GM19023 (cell line): Measurements from ENCODE around the gene SAMM50.

ENCODE experiments used
- ATAC-seq: cut with Tn5 transposase; IDR thresholded peaks from one replicate; pipeline ENCODE4 v1.9.1; 2021; ENCODE audit warnings: mild to moderate bottlenecking, moderate library complexity; ENCODE audit not compliant: unreplicated experiment

Gene SAMM50

DNA sequence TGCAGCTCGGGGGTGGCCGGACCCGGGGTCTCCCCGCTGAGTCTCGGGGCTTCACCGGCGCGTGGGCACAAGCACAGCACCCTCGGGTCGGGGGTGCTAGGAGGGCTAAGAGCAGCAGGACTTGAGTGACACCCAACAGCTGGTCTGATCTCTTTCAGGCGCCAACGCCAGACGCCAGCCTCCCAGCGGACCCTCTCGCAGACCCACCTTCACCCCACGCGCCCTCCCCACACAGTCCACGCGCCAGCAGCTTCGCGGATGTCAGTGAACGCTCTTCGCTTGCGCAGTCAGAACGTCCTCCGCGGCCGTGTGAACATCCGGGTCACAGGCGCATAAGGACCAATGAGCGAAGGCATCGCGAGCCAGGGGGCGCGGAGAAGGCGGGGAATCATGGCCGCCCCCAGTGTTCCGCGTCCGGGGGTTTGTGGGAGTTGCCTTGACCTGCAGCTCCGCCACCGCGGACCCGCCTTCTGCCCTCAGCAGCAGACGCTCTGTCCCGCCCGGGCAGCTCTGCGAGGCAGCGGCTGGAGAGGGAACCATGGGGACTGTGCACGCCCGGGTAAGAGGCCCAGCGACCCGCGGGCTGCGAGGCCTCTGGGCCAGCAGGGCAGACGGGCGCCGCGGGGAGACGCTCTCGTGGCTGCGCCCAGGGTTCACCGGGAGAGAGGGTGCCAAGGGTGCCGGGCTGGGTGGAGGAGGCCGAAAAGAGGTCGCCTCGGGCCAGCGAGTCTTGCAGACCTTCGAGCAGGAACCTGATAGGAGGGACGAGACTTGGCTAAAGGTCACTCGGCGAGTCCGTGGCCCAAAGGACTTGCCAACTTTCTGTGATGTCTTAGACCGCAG, at the start of gene SAMM50:
SAMM50 (plus strand) TSS at position 403 of the 843 bp plus-strand sequence; CDS start at position 539, 136 bp downstream.
- peak; percentile 94 for ATAC-seq

DNA sequence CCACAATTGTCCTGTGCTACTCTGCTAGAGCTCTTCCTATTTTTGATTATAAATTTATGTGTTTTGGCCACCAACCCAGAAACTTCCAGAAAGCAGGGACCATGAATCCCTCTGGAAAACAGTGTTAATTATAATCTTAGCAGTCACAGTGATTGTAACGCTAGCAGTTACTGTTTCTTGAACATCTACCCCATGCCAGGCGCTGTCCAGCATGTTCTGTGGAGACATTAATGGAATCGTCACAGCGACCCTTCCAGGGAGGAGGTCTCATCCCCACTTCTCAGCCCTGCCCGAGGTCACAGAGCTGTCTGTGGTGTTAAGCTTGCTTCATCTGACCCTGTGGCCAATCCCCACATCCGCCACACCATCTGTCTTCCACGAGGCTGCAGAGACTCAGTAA, 49.6 kb upstream of the SAMM50 start:
- ATAC-seq = no peak

GRCh38 chr22:43909708-43910107, 45.5 kb upstream of the SAMM50 start:
- no peak for ATAC-seq

DNA sequence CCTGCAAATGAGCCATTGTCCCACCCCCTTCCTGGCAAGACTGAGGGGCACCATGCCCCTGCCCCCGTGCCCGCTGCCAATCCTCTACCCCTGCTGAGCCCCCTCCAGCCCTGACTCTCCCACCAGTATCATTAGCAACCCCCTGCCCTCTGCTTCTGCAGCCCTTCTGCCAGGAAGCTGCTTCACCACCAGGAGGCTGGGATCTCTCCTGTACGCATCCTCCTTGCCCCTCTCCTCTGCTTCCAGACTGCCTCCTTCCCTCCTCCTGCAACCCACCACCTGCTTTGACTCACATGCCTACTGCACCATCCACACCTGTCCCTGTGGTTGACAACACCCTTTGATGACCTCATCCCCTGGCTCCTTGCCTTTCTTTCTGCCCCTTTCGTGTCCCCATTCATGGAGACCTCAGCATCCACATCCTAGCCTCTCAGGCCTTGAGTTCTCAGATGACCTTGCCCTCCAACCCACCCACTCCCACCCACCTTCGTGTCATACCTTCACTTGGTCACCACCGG, 45.0 kb upstream of the SAMM50 start:
- no peak for ATAC-seq

DNA sequence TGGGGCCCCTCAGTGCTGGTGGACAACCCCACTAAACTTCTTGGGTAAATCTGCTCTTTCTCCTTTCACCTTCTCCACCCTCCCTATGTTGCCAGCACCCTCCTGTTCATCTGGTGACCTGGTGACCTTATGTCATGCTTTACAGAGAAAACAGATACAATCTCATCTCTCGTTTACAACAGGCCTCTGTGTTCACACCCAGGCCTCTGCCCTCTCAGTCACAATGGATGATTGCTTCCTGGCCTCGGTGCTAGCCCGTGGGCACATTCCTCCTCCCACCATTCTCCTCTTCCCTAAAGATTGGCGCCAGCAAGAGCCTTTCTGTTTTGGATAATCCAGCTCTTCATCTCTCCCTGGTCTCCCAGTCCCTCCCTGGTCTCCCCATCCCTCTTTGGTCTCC, 43.9 kb upstream of the SAMM50 start:
- ATAC-seq = no peak

DNA sequence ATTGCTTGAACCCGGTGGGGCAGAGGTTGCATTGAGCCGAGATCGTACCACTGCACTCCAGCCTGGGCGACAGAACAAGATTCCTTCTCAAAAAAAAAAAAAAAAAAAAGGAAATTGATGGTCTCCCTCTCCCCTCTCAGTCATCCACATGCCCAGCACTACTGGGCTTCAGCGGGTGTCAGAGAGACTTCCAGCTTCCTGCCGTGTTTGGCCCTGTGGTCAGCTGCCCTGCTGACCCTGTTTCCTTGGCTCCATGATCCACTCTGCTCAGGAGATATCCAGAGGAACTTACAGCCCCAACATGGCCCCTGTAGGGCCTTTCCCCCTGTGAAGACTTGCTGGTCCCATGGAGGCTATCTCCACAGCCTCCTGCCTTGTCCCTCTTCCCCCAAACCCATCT, 37.7 kb upstream of the SAMM50 start:
- ATAC-seq = no peak

DNA sequence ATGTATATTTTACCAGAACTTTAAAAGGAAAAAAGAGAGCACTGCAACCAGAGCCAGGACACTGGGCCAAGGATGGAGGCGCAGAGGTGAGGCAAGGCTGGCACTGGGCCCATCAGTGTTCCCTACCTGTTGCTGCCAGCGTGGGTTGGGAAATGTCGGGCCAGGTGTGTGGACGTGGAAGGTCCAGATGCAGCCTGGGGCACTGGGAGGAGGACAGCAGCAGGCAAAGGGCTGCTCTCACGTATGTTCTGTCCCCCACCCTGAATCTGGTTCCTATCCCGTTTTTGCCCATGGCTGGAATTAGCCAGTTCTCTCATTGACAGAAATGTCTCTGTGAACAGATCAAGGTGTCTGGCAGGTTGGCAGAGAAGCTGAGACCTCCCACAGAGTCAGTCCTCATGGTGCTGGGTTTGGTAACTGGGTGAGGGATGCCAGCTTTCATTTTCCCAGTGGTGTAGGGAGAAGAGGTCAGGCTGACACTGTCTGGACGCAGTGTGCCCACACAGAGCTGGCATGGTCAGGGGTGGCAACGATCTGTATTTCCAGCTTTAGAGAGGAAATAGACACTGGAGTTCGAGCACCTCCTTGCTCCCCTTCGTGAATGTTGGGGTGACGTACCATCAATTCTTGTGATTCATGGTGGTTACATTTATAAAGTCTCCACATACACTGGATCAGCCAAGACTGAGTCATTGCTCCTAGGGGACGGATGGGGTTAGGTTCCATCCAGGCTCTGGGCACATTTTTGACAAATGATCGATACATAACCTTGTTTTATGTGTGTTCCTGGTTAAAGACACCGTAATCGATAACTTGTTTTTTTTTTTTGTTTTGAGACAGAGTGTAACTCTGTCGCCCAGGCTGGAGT, 35.9 kb upstream of the SAMM50 start:
- no peak for ATAC-seq

DNA sequence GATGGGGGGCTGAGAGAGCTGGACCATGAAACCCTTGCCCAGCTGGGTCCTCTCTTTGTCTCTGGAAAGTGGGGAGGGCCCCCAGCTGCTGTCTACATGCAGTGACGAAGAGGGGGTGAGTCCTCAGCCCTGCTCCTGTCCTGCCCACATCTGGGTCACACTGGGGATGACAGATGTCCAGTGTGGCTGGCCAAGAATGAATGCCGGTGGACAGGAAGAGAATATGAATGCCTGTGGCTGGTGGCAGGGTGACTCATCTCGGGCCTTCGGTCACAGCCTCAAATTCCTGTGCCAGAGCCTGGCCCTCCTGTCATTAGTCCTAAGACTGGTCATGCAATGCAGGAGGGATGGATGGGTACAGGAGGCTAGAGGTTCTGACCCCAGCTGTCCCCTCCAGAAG, 33.9 kb upstream of the SAMM50 start:
- ATAC-seq = no peak

GRCh38 chr22:43922123-43922522, 33.1 kb upstream of the SAMM50 start:
- ATAC-seq = no peak

GRCh38 chr22:43923191-43923590, 32.1 kb upstream of the SAMM50 start:
- no peak for ATAC-seq

DNA sequence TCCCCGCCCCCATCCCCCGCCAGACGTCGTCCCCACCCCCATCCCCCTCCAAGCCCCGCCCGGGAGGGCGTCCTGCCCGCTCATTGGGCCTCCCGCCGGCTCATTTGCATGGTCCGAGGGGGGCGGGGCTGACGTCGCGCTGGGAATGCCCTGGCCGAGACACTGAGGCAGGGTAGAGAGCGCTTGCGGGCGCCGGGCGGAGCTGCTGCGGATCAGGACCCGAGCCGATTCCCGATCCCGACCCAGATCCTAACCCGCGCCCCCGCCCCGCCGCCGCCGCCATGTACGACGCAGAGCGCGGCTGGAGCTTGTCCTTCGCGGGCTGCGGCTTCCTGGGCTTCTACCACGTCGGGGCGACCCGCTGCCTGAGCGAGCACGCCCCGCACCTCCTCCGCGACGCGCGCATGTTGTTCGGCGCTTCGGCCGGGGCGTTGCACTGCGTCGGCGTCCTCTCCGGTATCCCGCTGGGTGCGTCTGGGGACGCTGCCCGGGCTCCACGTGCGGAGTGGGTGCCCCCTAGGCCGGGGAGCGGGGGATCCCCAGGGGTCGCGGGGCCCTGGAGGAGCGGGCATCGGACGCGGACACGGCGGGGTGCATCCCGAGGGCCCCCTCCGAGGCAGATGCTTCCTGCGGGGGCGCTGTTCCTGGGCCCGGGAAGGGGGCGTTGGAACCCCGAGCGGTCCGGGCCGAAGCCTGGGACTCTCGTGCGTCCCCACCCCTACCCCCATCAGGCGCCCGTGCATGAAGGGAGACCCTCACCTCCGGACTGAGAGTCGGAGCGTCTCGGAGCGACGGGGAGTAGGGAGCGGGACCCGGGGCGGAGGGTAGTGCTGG, 31.4 kb upstream of the SAMM50 start, which contains the start of gene PNPLA3:
PNPLA3 (plus strand) TSS at position 175 of the 834 bp plus-strand sequence; CDS start at position 282, 107 bp downstream.
- ATAC-seq = no peak

- ATAC-seq = no peak
Measured at GRCh38 chr22:43924877-43925276, 30.4 kb upstream of the SAMM50 start.

GRCh38 chr22:43925433-43926348, 29.6 kb upstream of the SAMM50 start:
- ATAC-seq = no peak

- no peak for ATAC-seq
Measured at GRCh38 chr22:43926349-43926710, 28.9 kb upstream of the SAMM50 start.

GRCh38 chr22:43928468-43928867, 26.8 kb upstream of the SAMM50 start:
- no peak for ATAC-seq

DNA sequence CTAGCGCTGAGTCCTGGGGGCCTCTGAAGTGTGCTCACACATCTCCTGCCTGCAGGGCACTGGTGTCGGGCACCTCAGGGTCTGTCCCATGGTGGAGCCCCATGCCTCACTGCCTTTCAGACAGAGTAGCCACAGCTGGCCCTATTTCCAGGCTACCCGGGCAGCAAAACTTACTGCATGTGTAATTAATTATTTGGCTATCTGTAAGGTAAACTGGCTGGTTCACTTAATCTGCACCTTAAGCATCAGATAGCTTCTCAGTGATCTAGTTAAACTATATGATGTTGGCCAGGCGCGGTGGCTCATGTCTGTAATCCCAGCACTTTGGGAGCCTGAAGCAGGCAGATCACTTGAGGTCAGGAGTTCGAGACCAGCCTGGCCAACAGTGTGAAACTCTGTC, 26.3 kb upstream of the SAMM50 start:
- ATAC-seq = no peak

DNA sequence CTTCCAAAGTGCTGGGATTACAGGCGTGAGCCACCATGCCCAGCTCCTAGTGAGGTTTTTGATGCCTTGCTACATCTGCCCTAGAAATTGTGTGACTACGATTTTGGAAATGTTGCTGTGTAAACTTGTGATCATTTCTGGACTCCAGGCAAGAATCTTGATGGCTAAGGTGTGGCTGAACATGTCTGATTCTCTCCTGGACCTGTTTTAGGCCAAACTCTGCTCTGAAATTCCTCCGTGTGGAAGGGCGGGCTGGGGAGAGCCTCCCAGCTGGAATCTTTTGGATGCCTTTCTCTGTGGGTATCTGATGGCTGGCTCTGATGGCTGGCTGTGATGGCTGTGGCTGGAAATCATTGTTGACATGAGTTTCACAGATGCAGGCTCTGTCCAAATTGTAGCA, 23.5 kb upstream of the SAMM50 start:
- ATAC-seq = no peak

GRCh38 chr22:43941449-43941848, 13.8 kb upstream of the SAMM50 start:
- no peak for ATAC-seq

DNA sequence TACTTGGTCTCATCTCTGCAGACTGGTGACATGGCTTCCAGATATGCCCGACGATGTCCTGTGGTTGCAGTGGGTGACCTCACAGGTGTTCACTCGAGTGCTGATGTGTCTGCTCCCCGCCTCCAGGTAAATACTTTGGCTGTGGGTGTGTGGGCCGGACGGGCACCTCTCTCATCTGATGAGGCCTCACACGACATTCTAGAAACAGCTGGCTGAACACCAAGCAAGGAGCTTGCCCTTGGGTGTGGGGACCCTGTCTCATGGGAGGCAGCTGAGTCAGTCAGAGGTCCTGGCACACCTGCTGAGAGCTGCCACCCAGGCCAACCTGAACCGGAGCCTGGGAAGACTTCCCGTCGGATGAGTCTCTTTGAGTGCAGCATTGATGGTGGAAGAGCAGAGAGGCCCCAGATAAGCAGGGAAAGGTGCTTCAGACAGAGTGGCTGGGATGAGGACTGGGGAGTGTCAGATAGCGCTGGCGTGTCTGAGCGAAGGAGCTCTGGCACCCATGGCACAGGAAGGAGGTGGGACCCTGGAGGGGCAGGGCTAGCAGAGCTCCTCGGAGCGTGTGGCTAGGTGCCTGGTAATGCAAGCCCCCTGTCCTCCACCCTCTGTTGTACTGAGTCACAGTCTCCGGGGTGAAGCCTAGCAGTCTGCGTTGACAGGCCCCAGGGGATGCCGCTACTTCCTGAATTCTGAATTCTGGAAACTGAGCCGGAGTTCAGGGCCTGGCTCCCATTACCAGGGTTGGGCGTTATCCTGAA, 10.4 kb upstream of the SAMM50 start:
- ATAC-seq = no peak
